Activated T-helper 1 cell treated with anti-CD3 and anti-CD28 coated beads, Interleukin-12 subunit alpha, Interleukin-12 subunit beta, Interleukin-2, Interleukin-4 antibody, amounts not matched to agents 30 ng/mL and 10 ng/mL and 1 ng/mL, durations not matched to agents 14 hours and 24 hours and 36 hours (primary cell): ENCODE measurements around the gene KHDC3L. TPM values are rescaled to one million over a fixed set of nuclear protein-coding genes. Genes with fewer than 3 reads are reported as not detected.

ENCODE experiments used
- DNase-seq: peaks from one replicate; pipeline ENCODE4 v3.0.0; 2021; ENCODE audit warnings: low spot score
- H3K27ac Mint-ChIP-seq: one replicate; pipeline ENCODE4 v1.8.0; 2021; ENCODE audit warnings: mild to moderate bottlenecking, mixed read lengths
- H3K27me3 Mint-ChIP-seq: one replicate; pipeline ENCODE4 v1.8.0; 2022; ENCODE audit warnings: mild to moderate bottlenecking, moderate library complexity, mixed read lengths; ENCODE audit not compliant: insufficient read depth
- H3K36me3 Mint-ChIP-seq: one replicate; pipeline ENCODE4 v1.8.0; 2021; ENCODE audit warnings: low read depth, mixed read lengths
- H3K4me1 Mint-ChIP-seq: one replicate; pipeline ENCODE4 v1.8.0; 2021; ENCODE audit warnings: low read depth, mixed read lengths
- H3K4me3 Mint-ChIP-seq: one replicate; pipeline ENCODE4 v1.8.0; 2021; ENCODE audit warnings: mild to moderate bottlenecking, moderate library complexity, mixed read lengths
- H3K9me3 Mint-ChIP-seq: one replicate; pipeline ENCODE4 v1.8.0; 2021; ENCODE audit warnings: mixed read lengths
- intact Hi-C: fragments of 100-400 bp; cut with micrococcal nuclease; formaldehyde crosslinking; loops from one replicate; pipeline ENCODE4 v1.15.1; 2024
- total RNA-seq: library from RNA; stranded (reverse); gene quantifications from 2 replicates; pipeline ENCODE4 v1.2.3, GENCODE V29; 2022

The KHDC3L gene
- total RNA-seq: not detected in 2 replicates

- H3K27ac Mint-ChIP-seq: no peak within 1 kb of the TSS
- intact Hi-C loops: no loop called here
- no peak for DNase-seq
- H3K27me3 Mint-ChIP-seq: no peaks in the 10 kb centered on the region
- no peaks in the 10 kb centered on the region for H3K4me1 Mint-ChIP-seq
- no peaks in the 10 kb centered on the region for H3K36me3 Mint-ChIP-seq
- H3K4me3 Mint-ChIP-seq: no peak within 1 kb of the TSS
- H3K9me3 Mint-ChIP-seq: no peaks in the 10 kb centered on the region
Observed at GRCh38 chr6:73362358-73362757, at the start of gene KHDC3L. Gene KHDC3L (plus strand): TSS chr6:73362658. CDS start chr6:73362730, 72 bp downstream.

GRCh38 chr6:73314577-73315492, 47.6 kb upstream of the KHDC3L start:
- intact Hi-C loops: loop anchor here (5.0 kb wide), 1 partner anchor 693 kb away; the partner anchor contains the start of gene KCNQ5
- Mint-ChIP-seq H3K36me3 (no peaks in the 10 kb centered on the region), H3K4me1 (peaks cover 10% of the 10 kb centered on the region), H3K27ac (no peak overlapping the region), H3K4me3 (no peak overlapping the region), H3K27me3 (peaks cover 56% of the 10 kb centered on the region), H3K9me3 (peaks cover 17% of the 10 kb centered on the region)
- DNase-seq: no peak

- H3K9me3 Mint-ChIP-seq: peaks cover under 1% of the 10 kb centered on the region
- H3K27ac Mint-ChIP-seq: no peak overlapping the region
- no peak overlapping the region for H3K4me3 Mint-ChIP-seq
- H3K36me3 Mint-ChIP-seq: no peaks in the 10 kb centered on the region
- no peak for DNase-seq
- intact Hi-C loops: no loop called here
- no peaks in the 10 kb centered on the region for H3K4me1 Mint-ChIP-seq
- H3K27me3 Mint-ChIP-seq: peaks cover 20% of the 10 kb centered on the region
Observed at GRCh38 chr6:73323323-73323722, 39.1 kb upstream of the KHDC3L start.

- Mint-ChIP-seq H3K4me1 (peaks cover 7% of the 10 kb centered on the region), H3K27me3 (peaks cover 14% of the 10 kb centered on the region), H3K36me3 (no peaks in the 10 kb centered on the region), H3K27ac (no peak overlapping the region), H3K4me3 (no peak overlapping the region), H3K9me3 (no peaks in the 10 kb centered on the region)
- no peak for DNase-seq
- intact Hi-C loops: loop anchor here (1.0 to 5.0 kb wide), 5 partner anchors 40 to 913 kb away; no protein-coding TSS in a partner anchor
Observed at GRCh38 chr6:73325656-73326055, 36.8 kb upstream of the KHDC3L start.

- Mint-ChIP-seq H3K36me3 (no peaks in the 10 kb centered on the region), H3K9me3 (no peaks in the 10 kb centered on the region), H3K4me3 (no peak overlapping the region), H3K4me1 (peaks cover 7% of the 10 kb centered on the region), H3K27ac (no peak overlapping the region), H3K27me3 (peaks cover 24% of the 10 kb centered on the region)
- intact Hi-C loops: loop anchor here (5.0 kb wide), 1 partner anchor 711 kb away; no protein-coding TSS in a partner anchor
- DNase-seq: no peak
Observed at GRCh38 chr6:73328790-73329189, 33.7 kb upstream of the KHDC3L start.

- Mint-ChIP-seq H3K36me3 (no peaks in the 10 kb centered on the region), H3K27me3 (peaks cover 24% of the 10 kb centered on the region), H3K27ac (no peak overlapping the region), H3K9me3 (no peaks in the 10 kb centered on the region), H3K4me3 (no peak overlapping the region), H3K4me1 (peaks cover 7% of the 10 kb centered on the region)
- DNase-seq: no peak
- intact Hi-C loops: loop anchor here (5.0 kb wide), 1 partner anchor 712 kb away; no protein-coding TSS in a partner anchor
Observed at GRCh38 chr6:73329201-73329600, 33.3 kb upstream of the KHDC3L start.

- no peaks in the 10 kb centered on the region for H3K9me3 Mint-ChIP-seq
- intact Hi-C loops: no loop called here
- H3K27me3 Mint-ChIP-seq: peaks cover 4% of the 10 kb centered on the region
- no peaks in the 10 kb centered on the region for H3K4me1 Mint-ChIP-seq
- H3K36me3 Mint-ChIP-seq: no peaks in the 10 kb centered on the region
- no peak for DNase-seq
- H3K27ac Mint-ChIP-seq: no peak overlapping the region
- H3K4me3 Mint-ChIP-seq: no peak overlapping the region
Observed at GRCh38 chr6:73339340-73339739, 23.1 kb upstream of the KHDC3L start.

GRCh38 chr6:73340048-73340447, 22.4 kb upstream of the KHDC3L start:
- Mint-ChIP-seq H3K27ac (no peak overlapping the region), H3K4me1 (no peaks in the 10 kb centered on the region), H3K9me3 (no peaks in the 10 kb centered on the region)

GRCh38 chr6:73341335-73341734, 21.1 kb upstream of the KHDC3L start:
- intact Hi-C loops: no loop called here
- Mint-ChIP-seq H3K27me3 (peaks cover 7% of the 10 kb centered on the region), H3K4me3 (no peak overlapping the region), H3K36me3 (no peaks in the 10 kb centered on the region), H3K27ac (no peak overlapping the region), H3K4me1 (no peaks in the 10 kb centered on the region), H3K9me3 (no peaks in the 10 kb centered on the region)
- no peak for DNase-seq

More at GRCh38 chr6:73340048-73340447, 22.4 kb upstream of the KHDC3L start:
- intact Hi-C loops: no loop called here
- DNase-seq: no peak
- Mint-ChIP-seq H3K27me3 (peaks cover 5% of the 10 kb centered on the region), H3K4me3 (no peak overlapping the region), H3K36me3 (no peaks in the 10 kb centered on the region)

- H3K27ac Mint-ChIP-seq: no peak overlapping the region
- no peak for DNase-seq
- no peaks in the 10 kb centered on the region for H3K4me1 Mint-ChIP-seq
- H3K4me3 Mint-ChIP-seq: no peak overlapping the region
- H3K9me3 Mint-ChIP-seq: no peaks in the 10 kb centered on the region
- intact Hi-C loops: no loop called here
- H3K27me3 Mint-ChIP-seq: peaks cover 16% of the 10 kb centered on the region
- H3K36me3 Mint-ChIP-seq: no peaks in the 10 kb centered on the region
Observed at GRCh38 chr6:73342174-73342573, 20.3 kb upstream of the KHDC3L start.

- no peaks in the 10 kb centered on the region for H3K36me3 Mint-ChIP-seq
- H3K9me3 Mint-ChIP-seq: no peaks in the 10 kb centered on the region
- H3K4me3 Mint-ChIP-seq: no peak overlapping the region
- DNase-seq: no peak
- peaks cover 22% of the 10 kb centered on the region for H3K27me3 Mint-ChIP-seq
- no peak overlapping the region for H3K27ac Mint-ChIP-seq
- intact Hi-C loops: no loop called here
- no peaks in the 10 kb centered on the region for H3K4me1 Mint-ChIP-seq
Observed at GRCh38 chr6:73343164-73343563, 19.3 kb upstream of the KHDC3L start.

- Mint-ChIP-seq H3K27me3 (peaks cover 41% of the 10 kb centered on the region), H3K4me3 (no peak overlapping the region), H3K4me1 (no peaks in the 10 kb centered on the region), H3K9me3 (no peaks in the 10 kb centered on the region), H3K27ac (no peak overlapping the region), H3K36me3 (no peaks in the 10 kb centered on the region)
- intact Hi-C loops: no loop called here
- DNase-seq: no peak
Observed at GRCh38 chr6:73348550-73349204, 13.8 kb upstream of the KHDC3L start.

GRCh38 chr6:73349311-73349710, 13.1 kb upstream of the KHDC3L start:
- intact Hi-C loops: no loop called here
- Mint-ChIP-seq H3K4me3 (no peak overlapping the region), H3K4me1 (no peaks in the 10 kb centered on the region), H3K27me3 (peaks cover 40% of the 10 kb centered on the region), H3K27ac (no peak overlapping the region), H3K36me3 (no peaks in the 10 kb centered on the region), H3K9me3 (no peaks in the 10 kb centered on the region)
- no peak for DNase-seq
